DND-41 (cell line): ENCODE results near the gene AFF3.

Experiments
- EZH2 ChIP-seq: IDR thresholded peaks from 3 replicates; pipeline ENCODE4 v1.6.1; 2012; ENCODE audit warnings: borderline replicate concordance, low read depth, mild to moderate bottlenecking, moderate library complexity, low read length, inconsistent platforms; ENCODE audit not compliant: severe bottlenecking
- TF ChIP-seq, protein P1 (sequence below): IDR thresholded peaks from 2 replicates; pipeline ENCODE4 v1.5.1; 2012; ENCODE audit warnings: borderline replicate concordance, low read length, moderate library complexity, mild to moderate bottlenecking; ENCODE audit not compliant: poor library complexity, severe bottlenecking; ENCODE audit errors: extremely low read depth

- no peak for TF ChIP-seq EZH2
- TF ChIP-seq, protein P1, sequence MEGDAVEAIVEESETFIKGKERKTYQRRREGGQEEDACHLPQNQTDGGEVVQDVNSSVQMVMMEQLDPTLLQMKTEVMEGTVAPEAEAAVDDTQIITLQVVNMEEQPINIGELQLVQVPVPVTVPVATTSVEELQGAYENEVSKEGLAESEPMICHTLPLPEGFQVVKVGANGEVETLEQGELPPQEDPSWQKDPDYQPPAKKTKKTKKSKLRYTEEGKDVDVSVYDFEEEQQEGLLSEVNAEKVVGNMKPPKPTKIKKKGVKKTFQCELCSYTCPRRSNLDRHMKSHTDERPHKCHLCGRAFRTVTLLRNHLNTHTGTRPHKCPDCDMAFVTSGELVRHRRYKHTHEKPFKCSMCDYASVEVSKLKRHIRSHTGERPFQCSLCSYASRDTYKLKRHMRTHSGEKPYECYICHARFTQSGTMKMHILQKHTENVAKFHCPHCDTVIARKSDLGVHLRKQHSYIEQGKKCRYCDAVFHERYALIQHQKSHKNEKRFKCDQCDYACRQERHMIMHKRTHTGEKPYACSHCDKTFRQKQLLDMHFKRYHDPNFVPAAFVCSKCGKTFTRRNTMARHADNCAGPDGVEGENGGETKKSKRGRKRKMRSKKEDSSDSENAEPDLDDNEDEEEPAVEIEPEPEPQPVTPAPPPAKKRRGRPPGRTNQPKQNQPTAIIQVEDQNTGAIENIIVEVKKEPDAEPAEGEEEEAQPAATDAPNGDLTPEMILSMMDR: no peak
Observed at GRCh38 chr2:100063459-100063953, 78.9 kb downstream of the AFF3 start.
